Coronary artery (tissue), 2 donors: ENCODE data around the gene NOTCH3.

ENCODE experiments used
- DNase-seq: peaks from one replicate; pipeline ENCODE4 v3.0.0-alpha.2; 2017; ENCODE audit warnings: low spot score
- H3K27ac ChIP-seq, 2 donors: fragments of 200-600 bp; sonication (generic); one replicate each; pipeline ENCODE4 v1.5.1; 2016 to 2019
- H3K4me3 ChIP-seq: fragments of 200-600 bp; sonication (generic); 2 replicates; pipeline ENCODE4 v1.5.1; 2016; ENCODE audit warnings: mild to moderate bottlenecking, moderate library complexity
- TF ChIP-seq, protein P1 (sequence below): fragments of 200-600 bp; sonication (generic); IDR thresholded peaks from one replicate; pipeline ENCODE4 v1.5.1; 2019; ENCODE audit warnings: antibody characterized with exemption

The NOTCH3 gene

DNA sequence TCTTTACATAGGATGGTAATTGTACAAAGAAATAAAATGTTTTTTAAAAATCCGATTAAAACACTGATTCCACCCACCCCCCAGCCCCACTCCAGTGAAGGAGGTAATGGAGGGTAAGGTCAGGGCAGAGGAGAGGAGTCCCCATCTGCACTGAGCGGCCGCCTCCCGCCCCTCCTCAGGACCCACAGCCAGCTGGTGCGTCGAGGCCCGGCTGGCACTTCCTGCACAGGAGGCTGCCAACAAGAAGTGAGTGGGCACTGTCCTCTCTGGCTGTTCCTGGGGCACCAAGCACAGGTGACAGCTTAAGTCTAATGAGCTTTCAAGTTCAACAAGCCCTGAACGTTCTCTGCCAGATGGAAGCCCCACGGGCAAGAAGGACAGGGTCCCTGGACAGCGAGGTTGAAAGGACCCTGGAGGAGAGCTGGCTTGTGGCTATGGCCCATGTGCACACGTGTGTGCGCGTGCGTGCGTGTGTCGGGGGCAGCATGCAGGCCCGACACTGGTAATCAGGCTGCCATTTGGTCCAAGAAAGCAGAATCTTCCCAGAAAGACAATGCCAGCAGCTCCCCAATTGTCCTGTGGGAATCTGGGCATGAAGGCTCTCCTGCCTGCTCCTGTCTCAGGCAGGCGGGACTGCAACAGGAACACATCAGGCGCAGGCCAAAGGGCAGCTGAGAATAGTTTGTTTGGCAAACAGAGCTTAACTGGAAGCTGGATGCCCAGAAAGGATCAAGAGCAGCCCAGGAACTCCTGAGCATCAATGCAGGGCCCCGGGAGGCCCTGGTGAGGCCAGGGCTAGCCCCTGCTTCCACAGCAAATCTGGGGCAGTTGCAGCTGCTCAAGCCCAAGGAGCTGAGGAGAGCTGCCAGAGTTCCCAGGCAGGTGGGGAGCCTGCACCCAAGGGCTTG is 46.6 kb upstream of the NOTCH3 start:
- DNase-seq, result no peak
- H3K4me3 ChIP-seq, result peak overlapping the region; percentile 40
- TF ChIP-seq, protein P1, sequence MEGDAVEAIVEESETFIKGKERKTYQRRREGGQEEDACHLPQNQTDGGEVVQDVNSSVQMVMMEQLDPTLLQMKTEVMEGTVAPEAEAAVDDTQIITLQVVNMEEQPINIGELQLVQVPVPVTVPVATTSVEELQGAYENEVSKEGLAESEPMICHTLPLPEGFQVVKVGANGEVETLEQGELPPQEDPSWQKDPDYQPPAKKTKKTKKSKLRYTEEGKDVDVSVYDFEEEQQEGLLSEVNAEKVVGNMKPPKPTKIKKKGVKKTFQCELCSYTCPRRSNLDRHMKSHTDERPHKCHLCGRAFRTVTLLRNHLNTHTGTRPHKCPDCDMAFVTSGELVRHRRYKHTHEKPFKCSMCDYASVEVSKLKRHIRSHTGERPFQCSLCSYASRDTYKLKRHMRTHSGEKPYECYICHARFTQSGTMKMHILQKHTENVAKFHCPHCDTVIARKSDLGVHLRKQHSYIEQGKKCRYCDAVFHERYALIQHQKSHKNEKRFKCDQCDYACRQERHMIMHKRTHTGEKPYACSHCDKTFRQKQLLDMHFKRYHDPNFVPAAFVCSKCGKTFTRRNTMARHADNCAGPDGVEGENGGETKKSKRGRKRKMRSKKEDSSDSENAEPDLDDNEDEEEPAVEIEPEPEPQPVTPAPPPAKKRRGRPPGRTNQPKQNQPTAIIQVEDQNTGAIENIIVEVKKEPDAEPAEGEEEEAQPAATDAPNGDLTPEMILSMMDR, result no peak
- H3K27ac ChIP-seq, result peak overlapping the region; percentile 99

DNA sequence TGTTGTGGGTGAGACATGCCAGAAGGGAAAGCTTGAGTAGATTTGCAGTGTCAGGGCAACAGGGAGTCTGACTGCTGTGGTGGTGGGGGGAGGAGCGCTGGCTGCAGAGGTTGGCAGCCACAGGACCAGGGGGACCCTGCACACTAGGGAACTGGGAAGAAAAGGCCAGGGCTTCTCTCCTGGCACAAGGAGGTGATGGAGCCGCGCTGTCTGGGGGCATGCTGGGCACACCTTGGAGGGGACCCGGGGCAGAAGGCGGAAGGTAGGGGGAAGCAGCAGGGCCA is 45.3 kb upstream of the NOTCH3 start:
- TF ChIP-seq, protein P1, result no peak
- Histone ChIP-seq H3K4me3 (no peak overlapping the region), H3K27ac (peak overlapping the region; percentile 99)
- no peak for DNase-seq

DNA sequence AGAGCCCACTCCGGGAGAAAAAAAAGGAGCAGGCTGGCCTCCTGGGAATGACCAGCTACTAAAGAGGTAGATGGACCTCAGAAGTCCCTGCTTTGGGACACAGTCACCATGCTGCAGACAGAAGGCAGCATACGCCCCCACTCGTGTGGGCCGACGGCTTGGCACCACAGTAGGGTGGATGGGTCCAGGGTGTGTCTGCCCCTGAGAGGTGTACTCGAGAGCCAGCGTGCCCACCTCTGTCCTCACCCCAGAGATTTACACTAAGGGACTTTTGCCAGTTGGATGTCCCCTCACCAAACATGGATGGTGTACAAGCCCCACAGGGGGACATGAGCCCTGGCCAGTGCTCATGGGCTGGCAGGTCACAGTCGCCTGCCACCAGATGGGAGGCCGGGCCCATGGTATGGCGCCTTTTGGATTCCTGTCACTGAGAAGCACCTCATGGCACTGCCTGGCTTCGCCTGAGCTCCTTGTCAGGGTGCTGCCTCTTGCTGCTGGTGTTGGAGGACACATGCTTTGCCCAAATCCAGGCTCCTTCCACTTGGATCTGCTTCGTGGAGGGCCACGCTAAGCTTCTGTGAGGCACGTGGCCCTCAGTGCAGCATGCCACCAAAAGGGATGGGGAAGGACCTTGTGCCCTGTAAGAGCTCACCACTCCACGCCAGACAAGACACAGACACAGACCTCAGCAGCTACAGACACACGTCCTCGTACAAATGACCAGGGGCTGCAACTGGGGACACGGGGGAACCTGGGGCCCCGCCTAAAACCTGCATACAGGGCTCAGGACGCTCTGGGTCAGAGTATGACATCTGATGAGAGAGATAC is 44.8 kb upstream of the NOTCH3 start:
- DNase-seq, result no peak
- Histone ChIP-seq H3K27ac (peak overlapping the region; percentile 99), H3K4me3 (no peak overlapping the region)
- TF ChIP-seq, protein P1, result no peak

DNA sequence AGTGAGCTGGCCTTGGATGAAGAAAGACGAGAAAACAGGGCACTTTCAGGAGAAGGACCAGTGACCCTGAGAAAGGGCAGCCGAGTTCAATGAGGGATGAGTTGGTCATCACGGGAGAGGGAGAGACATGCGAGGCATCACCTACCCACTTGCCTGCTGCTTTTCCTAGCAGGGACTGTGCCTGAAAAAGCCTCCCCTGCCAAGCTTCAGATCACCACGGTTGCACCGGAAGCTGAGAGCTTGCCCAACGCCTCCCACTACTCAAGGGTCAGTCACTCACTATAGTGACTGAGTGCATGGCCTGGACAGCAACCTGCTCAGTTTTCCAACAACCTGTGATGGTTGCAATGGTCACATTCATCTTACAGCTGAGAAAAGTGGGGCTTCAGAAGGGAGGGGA is 44.0 kb upstream of the NOTCH3 start:
- TF ChIP-seq, protein P1, result no peak
- DNase-seq, result no peak
- Histone ChIP-seq H3K4me3 (no peak overlapping the region), H3K27ac (peak overlapping the region; percentile 99)

DNA sequence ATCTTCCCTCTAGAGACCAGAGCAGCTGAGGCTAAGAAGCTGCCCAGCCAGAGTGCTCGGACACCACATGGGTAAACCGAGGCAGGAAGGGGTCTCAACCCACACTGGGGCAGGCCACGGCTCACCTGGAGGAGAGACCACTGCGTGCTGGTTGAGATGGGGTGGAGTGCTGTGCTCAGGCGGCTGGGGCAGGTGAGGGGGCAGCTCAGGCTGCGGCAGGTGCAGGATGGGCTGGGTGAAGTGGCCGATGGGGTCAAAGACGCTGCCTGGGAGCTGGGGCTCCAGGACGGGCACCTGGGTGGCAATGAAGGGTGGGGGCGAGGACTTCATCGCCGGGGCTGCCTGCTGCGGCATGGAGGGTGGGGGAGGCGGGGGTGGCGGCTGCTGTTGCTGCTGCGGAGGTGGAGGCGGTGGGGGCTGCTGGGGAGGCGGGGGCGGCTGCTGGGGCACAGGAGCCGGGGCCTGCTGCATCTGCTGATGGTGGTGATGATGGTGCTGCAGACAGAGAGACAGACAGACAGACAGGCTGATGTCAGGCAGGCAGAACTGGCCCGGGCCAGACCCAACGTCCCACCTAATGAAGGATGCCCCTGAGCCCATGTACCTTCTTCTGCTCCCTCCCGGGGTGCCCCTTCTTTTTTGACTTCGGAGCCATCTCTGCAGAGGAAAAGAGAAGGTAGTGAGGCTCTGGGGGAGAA is 43.5 kb upstream of the NOTCH3 start:
- peak overlapping the region; percentile 99 for H3K27ac ChIP-seq
- TF ChIP-seq, protein P1, result no peak

DNA sequence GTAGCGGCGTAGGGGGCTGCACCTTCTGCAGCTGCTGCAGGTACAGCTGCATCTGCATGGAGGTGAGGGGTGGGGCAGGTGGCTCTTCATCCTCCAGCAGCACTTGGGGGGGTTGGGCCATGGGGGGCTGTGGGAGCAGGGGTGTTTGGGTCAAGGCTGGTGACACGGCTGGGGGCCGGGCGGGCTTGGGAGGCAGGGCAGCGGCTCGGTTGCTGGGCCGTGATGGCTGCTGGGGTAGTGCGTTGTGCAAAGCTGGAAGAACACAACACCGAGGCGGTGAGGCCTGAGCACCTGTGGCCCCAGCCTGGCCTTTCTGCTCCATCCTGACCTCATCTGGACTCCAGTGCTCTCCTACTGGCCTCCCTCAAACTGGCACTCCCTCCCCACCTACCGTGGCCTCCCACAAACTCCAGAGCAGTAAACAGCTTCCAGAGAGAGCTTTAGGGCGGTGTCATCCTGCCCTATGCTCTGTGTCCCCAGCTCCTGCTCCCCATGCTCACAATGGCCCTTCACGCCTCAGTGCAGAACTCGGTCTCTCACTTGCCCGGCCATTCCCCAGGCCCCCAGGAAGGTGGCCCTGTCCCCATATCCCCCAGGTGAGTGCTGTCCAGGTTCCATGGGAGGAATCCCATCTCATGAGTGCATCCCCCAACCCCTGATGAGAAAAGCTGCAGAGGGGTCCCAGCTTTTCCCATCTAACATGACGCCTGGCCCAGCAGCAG is 42.6 kb upstream of the NOTCH3 start:
- Histone ChIP-seq H3K4me3 (no peak overlapping the region), H3K27ac (peak overlapping the region; percentile 47 to 99)
- DNase-seq, result no peak
- TF ChIP-seq, protein P1, result no peak

More for the DNA sequence above, 43.5 kb upstream of the NOTCH3 start:
- H3K4me3 ChIP-seq, result no peak overlapping the region
- no peak for DNase-seq
